A673 (cell line): ENCODE data around the gene UMAD1.

Experiments
- EZH2 ChIP-seq: fragments of 200-600 bp; sonication (generic); IDR thresholded peaks from 2 replicates; pipeline ENCODE4 v1.6.1; 2017; ENCODE audit warnings: borderline replicate concordance, low read depth, mild to moderate bottlenecking, mixed read lengths, antibody characterized with exemption, low read length; ENCODE audit not compliant: poor library complexity, severe bottlenecking
- TF ChIP-seq, protein P1 (sequence below): fragments of 300-800, 200-600 bp; sonication (generic); conservative IDR thresholded peaks from 2 replicates; pipeline ENCODE4 v1.5.1; 2017; ENCODE audit warnings: low read depth, mild to moderate bottlenecking, antibody characterized with exemption, low read length, moderate library complexity, mixed read lengths

DNA sequence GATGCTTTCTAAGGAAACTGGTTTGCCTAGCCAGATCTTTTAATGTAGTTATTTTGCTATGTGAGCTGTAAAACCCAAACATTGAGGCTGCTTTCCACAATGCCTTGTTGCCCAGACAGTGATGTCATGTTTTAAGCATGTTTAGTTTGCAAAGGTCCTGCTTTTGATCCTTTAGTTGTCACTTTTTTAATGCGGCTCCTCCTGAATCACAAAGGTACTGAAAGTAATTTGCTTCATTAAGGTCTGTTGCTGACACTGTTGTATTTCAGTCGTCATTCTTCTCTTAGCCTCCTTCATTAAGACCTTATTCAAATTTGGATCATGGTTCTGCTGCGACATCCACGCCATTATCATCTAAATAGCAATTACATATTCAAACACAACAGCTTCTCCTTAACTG lies 67.3 kb downstream of the UMAD1 start:
- TF ChIP-seq EZH2: no peak
- TF ChIP-seq, protein P1, sequence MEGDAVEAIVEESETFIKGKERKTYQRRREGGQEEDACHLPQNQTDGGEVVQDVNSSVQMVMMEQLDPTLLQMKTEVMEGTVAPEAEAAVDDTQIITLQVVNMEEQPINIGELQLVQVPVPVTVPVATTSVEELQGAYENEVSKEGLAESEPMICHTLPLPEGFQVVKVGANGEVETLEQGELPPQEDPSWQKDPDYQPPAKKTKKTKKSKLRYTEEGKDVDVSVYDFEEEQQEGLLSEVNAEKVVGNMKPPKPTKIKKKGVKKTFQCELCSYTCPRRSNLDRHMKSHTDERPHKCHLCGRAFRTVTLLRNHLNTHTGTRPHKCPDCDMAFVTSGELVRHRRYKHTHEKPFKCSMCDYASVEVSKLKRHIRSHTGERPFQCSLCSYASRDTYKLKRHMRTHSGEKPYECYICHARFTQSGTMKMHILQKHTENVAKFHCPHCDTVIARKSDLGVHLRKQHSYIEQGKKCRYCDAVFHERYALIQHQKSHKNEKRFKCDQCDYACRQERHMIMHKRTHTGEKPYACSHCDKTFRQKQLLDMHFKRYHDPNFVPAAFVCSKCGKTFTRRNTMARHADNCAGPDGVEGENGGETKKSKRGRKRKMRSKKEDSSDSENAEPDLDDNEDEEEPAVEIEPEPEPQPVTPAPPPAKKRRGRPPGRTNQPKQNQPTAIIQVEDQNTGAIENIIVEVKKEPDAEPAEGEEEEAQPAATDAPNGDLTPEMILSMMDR: no peak
